ENCODE data around the gene SH2D2A.

- no peak for TF ChIP-seq TAF1 (IDR thresholded peaks at IDR 0.05; ENCODE audit: borderline replicate concordance, low read depth, low read length)
- no peak for TF ChIP-seq POLR2A (IDR thresholded peaks at IDR 0.05; ENCODE audit: low read depth, low read length)
These were observed 26.9 kb downstream of the SH2D2A start for GRCh38 chr1:156789621-156790318.
